GM21423 (cell line): Measurements from ENCODE around the gene MYD88.
"Not testable (repeated sequence)": the region's sequence is repeated elsewhere in the genome, so short reads cannot be mapped to it uniquely, and the experiment has no call there.

Experiments
- ATAC-seq: cut with Tn5 transposase; IDR thresholded peaks from one replicate; pipeline ENCODE4 v1.9.1; 2021; ENCODE audit warnings: mild to moderate bottlenecking, moderate library complexity; ENCODE audit not compliant: unreplicated experiment

MYD88 gene

DNA sequence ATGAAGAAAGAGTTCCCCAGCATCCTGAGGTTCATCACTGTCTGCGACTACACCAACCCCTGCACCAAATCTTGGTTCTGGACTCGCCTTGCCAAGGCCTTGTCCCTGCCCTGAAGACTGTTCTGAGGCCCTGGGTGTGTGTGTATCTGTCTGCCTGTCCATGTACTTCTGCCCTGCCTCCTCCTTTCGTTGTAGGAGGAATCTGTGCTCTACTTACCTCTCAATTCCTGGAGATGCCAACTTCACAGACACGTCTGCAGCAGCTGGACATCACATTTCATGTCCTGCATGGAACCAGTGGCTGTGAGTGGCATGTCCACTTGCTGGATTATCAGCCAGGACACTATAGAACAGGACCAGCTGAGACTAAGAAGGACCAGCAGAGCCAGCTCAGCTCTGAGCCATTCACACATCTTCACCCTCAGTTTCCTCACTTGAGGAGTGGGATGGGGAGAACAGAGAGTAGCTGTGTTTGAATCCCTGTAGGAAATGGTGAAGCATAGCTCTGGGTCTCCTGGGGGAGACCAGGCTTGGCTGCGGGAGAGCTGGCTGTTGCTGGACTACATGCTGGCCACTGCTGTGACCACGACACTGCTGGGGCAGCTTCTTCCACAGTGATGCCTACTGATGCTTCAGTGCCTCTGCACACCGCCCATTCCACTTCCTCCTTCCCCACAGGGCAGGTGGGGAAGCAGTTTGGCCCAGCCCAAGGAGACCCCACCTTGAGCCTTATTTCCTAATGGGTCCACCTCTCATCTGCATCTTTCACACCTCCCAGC, 2.9 kb downstream of the MYD88 start:
- no peak for ATAC-seq

DNA sequence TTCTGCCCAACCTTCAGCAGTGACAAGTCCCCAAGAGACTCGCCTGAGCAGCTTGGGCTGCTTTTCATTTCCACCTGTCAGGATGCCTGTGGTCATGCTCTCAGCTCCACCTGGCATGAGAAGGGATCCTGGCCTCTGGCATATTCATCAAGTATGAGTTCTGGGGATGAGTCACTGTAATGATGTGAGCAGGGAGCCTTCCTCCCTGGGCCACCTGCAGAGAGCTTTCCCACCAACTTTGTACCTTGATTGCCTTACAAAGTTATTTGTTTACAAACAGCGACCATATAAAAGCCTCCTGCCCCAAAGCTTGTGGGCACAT, 3.5 kb downstream of the MYD88 start:
- ATAC-seq = no peak

DNA sequence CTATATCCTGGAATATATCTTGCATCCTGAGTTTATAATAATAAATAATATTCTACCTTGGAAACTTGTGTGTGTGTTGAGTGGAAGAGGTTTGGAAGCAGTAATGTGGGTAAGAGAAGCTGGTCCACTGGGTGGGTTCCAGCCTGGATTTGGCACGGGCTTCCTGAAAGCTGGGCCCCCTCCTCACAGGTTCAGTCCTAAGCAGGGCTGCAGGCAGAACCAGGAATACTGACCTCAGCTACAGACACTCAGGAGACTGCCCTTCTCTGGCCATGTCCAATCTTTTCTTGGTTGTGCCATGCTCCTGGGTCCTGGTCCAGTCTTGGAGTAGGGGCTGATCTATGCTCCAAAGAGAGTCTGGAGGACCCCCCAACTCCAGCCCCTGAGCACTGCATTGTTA, 4.5 kb downstream of the MYD88 start:
- ATAC-seq = no peak

DNA sequence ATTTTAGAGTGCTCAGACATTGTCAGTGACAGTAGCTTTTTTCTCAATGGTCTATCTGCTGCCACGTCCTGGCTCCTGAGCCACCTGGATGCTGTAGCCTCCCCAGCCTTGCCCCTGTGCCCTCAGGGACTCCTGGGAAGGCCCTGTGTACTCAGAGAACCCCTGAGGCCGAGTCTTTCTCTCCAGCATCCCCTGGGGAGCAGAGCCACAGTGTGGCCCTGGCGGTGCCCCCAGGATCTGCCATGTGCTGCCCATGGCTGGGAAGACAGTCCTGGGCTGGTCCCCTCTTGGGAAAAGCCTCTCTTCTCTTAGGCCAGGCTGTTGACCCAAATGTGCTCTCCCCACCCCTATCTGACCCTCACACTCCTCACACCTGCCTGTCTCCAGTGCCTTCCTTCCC, 5.0 kb downstream of the MYD88 start:
- no peak for ATAC-seq

DNA sequence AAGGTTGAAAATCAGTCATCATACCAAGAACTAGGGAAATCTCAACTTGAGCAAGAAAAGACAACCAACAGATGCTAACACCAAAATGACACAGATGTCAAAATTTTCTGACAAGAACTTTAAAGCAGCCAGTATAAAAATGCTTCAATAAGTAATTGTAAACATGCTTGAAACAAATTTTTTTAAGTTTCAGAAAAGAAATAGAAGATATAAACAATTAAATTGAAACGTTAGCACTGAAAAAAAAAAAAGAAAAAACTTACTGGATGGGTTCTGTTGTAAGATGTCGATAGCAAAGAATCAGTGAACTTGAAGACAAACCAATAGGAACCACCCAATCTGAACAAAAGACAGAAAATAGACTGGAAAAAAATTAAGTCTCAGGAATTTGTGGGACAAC, 8.0 kb downstream of the MYD88 start:
- no peak for ATAC-seq

DNA sequence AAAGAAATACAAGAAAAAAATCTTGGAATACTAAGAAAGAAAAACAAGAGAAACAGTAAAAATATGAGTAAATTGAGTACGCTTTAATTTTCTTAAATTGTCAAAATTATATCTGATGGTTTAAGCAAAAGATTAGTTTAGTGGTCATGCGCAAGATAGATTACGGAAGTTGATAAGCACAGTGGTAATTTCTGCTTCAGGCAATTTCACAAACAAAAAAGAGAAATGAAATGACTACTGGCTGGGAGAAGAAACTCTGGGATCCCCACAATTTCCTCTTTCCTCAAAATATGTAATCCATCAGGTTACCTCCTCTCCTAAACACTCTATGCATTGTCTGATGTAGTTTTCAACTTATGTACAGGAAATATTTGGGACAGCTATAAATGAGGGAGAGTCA, 9.0 kb downstream of the MYD88 start:
- ATAC-seq = no peak

DNA sequence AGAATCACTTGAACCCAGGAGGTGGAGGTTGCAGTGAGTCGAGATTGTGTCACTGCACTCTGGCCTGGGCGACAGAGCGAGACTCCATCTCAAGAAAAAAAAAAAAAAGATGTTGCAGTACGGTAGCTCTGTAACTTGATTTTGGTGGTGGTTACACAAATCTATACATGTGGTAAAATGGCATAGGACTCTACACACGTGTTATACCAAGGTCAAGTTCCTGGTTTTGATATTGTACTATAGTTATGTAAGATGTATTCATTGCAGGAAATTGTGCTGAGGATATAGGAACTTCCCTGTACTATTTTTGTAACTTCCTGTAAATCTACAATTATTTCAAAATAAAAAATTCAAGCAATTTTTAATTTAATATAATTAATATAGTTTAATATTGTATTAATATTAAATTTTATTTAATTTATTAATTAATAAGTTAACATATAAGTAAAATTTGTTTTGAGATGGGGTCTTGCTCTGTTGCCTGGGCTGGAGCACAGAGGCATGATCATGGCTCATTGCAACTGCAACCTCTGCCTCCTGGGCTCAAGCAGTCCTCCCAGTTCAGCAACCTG, 9.9 kb downstream of the MYD88 start:
- no peak for ATAC-seq

DNA sequence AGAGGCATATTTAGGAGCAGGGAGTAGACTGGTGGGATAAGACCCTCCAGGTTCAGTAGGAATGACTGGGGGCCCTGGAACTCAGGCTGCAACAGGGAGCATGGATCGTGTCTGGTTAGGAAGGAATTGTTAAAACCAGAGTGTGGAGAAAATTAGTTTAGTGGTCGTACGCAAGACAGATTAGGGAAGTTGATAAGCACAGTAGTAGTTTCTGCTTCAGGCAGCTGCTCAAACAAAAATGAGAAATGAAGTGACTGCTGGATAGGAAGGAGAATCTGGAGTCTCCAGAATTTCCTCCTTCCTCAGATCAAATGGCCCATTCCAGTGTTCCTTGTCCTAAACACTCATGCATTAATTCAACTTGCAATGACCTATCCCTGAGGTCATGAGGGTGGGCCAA, 11.2 kb downstream of the MYD88 start:
- ATAC-seq = no peak

DNA sequence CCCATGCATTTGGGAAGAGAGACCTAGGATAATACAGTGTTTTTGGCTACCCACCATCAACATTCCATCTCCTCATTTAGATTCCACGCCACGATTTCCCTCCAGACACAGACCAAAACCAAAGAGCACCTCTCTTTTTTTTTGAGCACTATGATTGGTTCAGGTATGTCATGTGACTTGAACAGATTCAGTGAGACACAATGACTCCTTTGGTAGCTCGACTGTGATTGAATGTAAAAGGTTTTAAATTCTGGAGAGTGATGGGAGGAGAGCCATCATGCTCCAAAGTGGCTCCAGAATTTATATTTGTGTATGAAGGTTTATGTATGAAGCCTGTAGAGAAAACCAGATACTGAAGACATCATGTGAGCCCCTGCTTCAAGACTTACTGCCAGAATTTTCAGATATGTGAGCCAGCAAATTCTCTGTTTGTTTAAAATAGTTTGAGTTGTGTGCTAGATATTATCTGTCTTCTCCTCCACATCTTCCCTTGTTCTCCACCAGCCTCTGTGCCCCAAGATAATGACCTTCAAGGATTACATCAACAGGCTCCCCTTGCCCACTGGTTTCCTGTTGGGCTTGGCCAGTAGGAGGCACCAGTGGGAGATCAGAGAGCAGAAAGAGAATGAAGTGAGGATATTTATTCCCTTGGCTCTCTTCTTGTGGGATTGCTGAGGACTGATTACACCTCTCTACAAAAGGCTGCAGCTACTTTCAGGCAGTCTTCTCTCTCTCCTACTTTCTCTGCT, 12.5 kb downstream of the MYD88 start:
- no peak for ATAC-seq

DNA sequence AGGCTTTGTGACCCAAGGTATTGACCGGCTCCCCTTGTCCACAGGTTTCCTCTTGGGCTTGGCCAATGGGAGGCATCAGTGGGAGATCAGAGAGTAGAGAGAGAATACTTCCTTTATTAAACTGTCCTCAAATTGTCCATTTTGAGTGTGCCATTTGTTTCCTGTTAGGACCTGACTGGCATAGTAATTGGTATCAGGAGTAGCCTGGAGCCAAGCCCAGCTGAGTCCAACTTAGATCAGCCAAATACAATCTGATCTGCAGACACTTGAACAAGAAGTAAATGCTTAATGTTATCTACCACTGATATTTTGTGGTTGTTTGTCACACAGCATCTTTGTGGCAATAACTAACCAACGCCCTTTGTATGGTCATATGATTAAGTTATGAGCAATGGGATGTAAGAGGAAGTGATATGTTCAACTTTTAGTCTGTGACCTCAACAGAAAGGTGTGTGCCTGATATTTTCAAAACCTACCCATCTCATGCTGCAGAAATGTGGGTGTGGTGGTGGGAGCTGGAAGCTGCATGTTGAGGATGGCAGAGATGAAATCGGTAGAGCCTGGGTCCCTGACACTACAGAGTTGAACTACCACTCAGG, 13.3 kb downstream of the MYD88 start:
- no peak for ATAC-seq

DNA sequence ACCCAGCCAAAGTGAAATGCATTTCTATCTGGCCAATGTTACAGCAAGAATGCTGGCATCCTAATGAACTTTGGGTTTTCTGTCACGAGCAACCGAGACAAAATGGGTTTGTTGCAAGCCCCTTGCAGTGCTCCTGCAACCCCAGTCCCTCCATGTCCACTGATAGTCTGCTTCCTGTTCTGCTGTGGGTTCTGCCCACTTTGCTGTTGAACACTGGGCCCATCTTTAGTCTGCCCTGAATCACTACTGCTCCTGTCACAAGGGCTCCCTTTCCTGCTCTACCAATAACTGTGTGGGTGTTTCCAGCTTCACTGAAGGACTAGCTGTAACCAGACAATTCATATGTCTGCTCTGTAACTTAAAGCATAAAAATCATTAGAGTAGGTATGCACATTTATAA, 14.1 kb downstream of the MYD88 start:
- ATAC-seq = no peak

DNA sequence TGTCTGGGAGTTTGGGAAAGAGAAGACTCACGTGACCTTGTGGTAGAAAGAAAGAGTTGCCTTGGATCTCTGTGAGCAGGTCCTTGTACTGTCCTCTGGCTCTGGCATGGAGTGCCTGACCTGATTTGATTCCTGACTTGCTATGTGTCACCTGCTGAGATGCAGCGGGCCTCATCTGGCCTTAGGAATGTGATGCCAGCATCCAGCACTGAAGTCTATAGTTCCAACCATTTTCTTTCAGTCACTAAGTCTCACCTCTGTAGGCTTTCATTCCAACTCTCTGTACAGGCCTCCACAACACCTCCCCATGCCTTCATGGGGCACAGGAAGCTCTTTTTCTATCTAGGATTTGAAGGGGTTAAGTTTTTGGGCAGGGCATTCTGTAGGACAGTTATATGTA, 14.8 kb downstream of the MYD88 start:
- no peak for ATAC-seq

DNA sequence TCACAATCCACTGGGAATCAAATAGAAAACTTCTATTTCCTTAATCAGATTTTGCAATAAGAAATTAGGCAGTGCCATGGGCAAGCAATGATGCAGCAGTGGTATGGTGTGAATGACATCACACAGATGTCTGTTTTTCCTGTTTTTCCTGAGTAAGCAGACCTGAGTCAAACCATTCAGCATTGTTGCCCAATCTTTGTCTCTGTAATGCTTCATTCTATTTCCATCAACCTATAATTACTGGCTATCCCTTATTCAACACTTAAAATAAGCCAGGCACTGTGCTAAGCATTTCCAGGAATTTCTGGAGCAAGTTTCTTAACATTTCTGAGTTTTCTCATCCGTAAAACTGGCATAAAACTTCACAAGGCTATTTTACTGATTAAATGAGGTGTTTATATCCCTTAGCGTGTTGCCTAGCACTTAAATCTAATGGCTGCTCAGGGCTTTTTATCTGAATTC, 15.6 kb downstream of the MYD88 start:
- ATAC-seq = no peak

DNA sequence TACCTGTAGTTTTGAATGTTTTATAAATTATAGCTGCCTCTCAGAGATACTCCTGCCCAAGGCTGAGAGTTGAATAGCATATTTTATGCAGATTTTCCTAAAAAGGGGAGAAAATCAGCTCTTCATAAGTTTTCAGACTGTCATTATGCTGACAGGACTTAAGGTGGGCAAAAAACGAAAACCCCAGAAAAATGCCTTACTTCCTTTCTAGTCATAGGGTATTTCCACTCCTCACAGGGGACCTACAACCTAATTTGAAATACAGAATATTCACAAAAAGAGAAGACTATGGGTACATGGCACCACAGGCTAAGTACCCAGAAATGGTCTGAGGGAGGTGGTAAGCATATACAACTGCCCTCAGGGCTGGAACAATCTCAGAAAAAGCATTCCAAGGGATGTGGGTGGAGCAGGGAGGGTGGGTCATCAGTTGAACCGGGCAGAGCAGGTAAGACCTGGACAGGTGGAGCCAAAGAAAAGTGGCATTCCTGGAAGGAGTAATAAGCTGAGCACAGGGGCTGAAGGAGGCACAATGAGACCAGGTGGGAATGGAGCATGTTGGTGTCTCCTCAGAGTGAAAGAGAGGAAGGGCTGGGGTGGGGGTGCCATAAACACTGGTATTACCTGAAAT, 16.3 kb downstream of the MYD88 start:
- no peak for ATAC-seq

DNA sequence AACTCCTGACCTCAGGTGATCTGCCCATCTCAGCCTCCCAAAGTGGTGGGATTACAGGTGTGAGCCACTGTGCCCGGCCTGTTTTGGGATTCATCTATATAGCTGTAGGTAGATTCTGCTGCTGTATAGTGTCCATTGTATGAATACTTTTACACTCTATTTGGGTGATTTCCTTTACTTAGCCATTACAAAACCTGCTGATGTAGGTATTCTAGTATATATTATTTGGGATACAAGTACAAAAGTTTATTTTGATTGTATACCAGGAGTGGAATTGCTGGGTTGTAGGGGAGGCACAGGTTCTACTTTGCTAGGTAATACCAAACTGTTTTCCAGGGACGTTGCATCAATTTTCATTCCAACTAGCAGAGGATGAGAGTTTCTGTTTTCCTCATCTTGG, 17.4 kb downstream of the MYD88 start:
- no peak for ATAC-seq

DNA sequence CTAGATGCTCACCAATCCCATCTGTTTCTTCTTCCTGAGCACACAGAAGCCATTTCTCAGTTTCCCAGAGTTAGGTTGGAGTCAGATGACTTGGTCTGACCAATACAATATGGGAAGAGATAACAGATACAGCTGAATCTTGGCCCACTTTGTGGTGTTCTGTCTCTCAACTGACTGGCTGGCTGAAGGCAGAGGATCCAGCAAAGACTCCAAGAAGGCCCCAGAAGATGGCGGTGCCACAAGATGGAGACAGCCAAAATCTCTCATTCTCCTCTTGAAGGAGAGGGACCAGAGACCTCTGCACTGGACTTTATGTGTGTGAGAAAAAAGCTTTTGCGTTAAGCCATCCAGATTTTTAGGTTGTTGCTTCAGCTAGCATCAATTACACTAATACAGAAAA, 18.7 kb downstream of the MYD88 start:
- ATAC-seq = no peak

DNA sequence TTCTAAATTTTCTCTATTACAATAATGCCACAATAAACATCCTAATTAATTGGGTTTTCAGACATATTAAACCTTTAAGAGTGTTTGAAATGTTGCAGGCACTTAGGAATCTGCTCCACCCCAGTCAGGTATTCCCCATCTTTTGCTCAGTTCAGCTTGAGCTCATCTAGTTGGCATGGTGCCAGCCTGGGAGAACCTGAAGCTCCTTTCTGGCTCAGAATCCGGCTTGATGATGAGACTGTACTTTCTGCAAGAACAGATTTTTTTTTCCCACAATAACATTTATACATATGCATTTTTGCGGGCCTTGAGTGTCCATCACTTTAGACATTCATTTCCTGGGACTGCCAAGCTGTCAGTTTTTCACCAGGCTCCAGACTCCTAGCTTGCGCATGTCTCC, 19.1 kb downstream of the MYD88 start:
- no peak for ATAC-seq

DNA sequence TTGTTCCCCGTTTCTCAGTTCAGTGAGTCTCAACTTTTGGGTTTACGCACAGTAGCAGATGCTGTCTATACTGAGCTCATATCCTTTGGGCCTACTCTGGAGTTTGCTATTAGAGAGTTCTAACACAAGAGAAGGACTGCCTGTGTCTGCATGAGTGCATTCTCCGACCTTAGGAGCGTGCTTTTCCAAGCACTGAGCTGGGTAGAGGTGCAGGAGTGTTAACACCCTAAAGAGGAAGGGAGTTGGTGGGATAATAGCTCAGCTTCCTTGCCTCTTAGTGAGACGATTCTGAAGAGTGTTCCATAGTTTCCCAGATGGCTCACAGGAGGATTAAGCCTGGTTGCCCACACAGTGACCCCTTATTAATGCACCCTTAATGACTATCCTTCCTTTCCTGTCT, 20.0 kb downstream of the MYD88 start:
- no peak for ATAC-seq

DNA sequence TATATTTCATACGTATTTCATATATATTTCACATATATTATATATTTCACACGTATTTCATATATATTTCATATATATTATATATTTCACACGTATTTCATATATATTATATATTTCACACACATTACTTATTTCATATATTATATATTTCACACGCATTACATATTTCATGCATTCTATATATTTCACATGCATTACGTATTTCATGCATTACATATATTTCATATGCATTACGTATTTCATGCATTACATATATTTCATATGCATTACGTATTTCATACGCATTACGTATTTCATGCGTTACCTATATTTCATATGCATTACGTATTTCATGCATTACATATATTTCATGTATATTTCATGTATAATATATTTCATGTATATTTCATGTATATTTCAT, 22.2 kb downstream of the MYD88 start:
- ATAC-seq = not testable (repeated sequence)

DNA sequence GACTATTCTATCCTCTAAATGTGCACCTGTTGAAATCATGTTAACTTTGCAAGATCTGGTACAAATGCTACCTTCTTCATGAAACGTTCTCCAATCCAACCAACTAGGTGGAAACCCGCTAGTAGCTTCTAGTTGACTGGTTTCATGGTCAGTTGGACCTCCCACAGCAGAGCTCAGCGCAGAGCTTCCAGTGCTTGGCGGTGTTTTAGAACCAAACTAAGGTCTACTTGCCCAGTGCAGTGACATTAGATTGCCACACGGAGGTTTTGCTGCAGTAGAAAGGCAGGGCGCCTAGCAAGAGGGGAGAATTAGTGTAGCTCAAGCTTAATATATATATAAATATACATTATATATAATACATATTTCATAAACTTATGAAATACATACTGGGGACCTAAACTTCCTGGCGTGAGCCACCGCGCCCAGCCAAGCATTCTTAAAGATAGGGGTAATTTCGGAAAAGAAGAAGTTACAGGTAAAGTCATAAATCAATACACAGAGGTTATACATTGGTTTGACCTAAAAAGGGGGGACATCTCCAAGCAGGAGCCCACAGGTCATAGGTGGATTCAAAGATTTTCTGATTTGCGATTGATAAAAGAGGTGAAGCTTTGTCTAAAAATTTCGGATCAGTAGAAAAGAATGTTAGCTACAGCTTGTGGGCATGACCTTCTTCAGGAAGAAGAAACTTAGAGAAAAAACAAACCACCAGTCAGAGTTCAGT, 24.8 kb downstream of the MYD88 start:
- no peak for ATAC-seq
